ENCODE data around the gene RAI14.

RAI14 gene

GRCh38 chr5:34685485-34686165, 29.5 kb downstream of the RAI14 start:
- H3K27ac ChIP-seq, result peak overlapping the region; percentile 45 to 59
- no peak for DNase-seq (ENCODE audit: low spot score)
- no peak overlapping the region for H3K4me3 ChIP-seq
- TF ChIP-seq CTCF (IDR thresholded peaks at IDR 0.05), result no peak

GRCh38 chr5:34686762-34687268, 30.7 kb downstream of the RAI14 start:
- peak overlapping the region; percentile 55 to 59 for H3K27ac ChIP-seq
- peak; percentile 89 for DNase-seq (ENCODE audit: low spot score)
- TF ChIP-seq CTCF (IDR thresholded peaks at IDR 0.05), result no peak
- H3K4me3 ChIP-seq, result peak overlapping the region; percentile 39

- peak overlapping the region; percentile 55 to 59 for H3K27ac ChIP-seq
- H3K4me3 ChIP-seq, result peak overlapping the region; percentile 39
- no peak for DNase-seq (ENCODE audit: low spot score)
- no peak for TF ChIP-seq CTCF (IDR thresholded peaks at IDR 0.05)
Observed at GRCh38 chr5:34687269-34688011, 31.3 kb downstream of the RAI14 start.

GRCh38 chr5:34688015-34688810, 32.1 kb downstream of the RAI14 start:
- Histone ChIP-seq H3K4me3 (no peak overlapping the region), H3K27ac (peak overlapping the region; percentile 55 to 59)
- no peak for DNase-seq (ENCODE audit: low spot score)
- no peak for TF ChIP-seq CTCF (IDR thresholded peaks at IDR 0.05)

GRCh38 chr5:34690301-34690700, 34.2 kb downstream of the RAI14 start:
- no peak overlapping the region for H3K27ac ChIP-seq
- no peak for DNase-seq (ENCODE audit: low spot score)
- no peak overlapping the region for H3K4me3 ChIP-seq
- TF ChIP-seq CTCF (IDR thresholded peaks at IDR 0.05), result no peak

- Histone ChIP-seq H3K27ac (no peak overlapping the region), H3K4me3 (no peak overlapping the region)
- no peak for TF ChIP-seq CTCF (IDR thresholded peaks at IDR 0.05)
- no peak for DNase-seq (ENCODE audit: low spot score)
Observed at GRCh38 chr5:34690898-34691297, 34.8 kb downstream of the RAI14 start.

All from coronary artery (tissue), 2 donors.